NCI-H446 treated with DMSO at 0.1 percent for 48 hours (cell line): ENCODE measurements around the gene TSPAN5.

Experiments
- DNase-seq: peaks from one replicate; lab custom pipeline; 2025; lab: John Stamatoyannopoulos, UW

Gene TSPAN5

DNA sequence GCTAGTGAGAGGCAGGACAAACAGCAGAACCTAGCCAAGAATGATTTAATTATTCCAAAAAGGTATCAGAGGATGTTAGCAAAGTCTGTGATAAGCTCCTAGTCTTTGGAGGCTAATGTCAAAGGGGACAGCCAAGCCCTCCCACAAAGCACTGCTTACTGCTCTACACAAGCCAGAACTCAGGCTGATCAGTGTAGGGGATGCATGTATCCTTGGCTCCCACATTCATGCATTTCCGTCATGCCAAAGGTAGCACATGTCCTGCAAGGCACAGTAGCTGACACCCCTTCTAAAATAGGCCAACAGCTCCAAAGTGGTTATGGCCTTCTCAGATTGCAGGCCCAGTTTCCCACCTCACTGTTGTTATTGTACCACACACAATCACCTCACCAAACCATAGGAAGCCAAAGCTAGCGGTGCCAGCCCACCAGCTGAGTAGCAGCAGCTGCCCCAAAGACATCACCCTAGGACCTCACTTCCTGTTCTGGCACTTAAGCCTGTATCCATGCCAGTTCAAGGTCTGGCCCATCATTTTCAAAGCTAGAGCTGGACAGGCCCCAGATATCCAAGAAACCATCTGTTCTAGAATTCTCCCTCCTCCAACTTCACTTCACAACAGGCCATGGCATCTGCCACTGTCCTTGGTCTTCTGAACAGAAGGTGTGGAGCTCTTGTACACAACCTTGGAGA is 40.9 kb downstream of the TSPAN5 start:
- DNase-seq, result peak; percentile 95

DNA sequence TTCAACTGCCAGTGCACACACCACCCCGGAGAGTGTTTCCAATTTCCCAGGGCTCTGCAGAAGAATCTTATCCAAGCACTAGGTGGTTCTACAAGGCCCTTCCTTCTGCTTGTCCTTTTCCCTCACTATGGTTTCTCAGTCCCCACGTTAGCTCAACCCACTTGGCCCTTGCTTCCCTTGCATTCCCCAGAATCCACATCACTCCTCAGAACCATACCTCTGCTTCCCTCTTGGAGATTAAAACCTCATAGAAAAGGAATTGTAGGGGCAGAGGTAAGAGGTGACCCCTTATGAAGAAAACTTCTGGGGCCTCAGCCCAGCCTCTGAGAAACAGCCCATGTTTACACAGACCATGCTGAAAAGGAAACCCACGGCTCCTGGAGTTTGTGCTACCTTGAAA is 42.4 kb downstream of the TSPAN5 start:
- no peak for DNase-seq

DNA sequence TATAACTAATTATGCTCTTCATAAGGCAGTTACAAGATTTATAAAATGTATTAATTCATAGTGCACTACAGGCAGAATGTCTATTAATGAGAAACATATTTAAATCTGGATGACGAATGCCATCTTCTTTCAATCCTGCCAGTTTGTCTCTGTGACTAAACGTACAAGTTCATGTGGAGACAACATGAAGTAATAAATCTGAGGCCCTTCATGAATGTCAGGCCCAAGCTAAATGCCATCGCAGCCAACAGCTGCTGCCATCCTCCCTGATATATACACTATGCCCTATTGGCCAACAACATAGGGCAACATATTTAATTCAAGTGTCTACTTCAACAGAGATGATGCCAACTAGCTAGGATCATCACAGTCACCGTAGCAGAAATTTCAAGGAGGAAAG is 43.7 kb downstream of the TSPAN5 start:
- DNase-seq, result peak; percentile 17

DNA sequence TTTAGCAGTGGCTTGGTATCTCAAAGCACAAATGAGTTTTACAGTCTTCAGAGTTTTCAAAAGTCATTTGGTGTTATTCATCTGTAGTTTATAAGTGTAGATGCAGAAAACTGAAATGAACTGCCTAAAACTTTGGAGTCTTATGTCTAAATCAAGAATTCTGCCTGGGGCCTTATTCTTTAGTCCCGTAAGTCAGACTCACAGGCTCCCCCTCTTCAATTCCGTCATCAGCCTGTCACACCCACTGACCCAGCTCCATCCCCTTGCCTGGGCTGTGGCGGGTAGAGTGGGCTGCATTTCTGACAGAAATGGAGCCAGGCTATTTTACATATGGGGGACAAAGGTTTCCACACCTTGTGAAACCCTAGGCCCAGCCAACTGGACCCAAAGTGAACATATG is 44.3 kb downstream of the TSPAN5 start:
- DNase-seq, result no peak

DNA sequence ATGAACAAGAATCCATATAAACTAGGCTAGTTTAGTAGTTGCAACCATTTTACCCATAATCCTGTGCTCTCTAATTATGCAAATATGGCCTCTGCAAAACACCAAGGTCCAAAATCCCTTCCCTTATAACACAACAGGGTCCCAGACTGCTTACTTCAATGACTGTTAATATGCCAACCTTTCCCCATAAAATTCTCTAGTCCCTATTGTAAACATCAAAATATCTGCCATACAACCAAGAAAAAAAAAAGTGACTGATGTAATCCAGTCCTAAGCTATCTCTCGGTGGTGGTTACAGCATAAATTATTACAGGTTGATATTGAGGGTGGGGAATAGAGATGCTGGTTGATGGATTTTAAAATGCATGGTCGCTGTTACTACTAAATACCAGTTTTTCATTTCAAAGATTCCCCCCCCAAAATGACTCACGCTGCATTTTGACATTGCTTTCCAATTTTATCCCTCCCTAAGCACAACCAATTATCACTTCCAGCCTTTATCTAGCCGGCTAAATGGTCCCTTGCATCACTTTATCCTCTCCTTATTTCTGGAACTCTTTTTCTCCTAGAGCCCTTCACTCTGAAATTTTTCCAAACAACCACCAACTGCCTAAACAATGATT is 44.8 kb downstream of the TSPAN5 start:
- DNase-seq, result no peak

DNA sequence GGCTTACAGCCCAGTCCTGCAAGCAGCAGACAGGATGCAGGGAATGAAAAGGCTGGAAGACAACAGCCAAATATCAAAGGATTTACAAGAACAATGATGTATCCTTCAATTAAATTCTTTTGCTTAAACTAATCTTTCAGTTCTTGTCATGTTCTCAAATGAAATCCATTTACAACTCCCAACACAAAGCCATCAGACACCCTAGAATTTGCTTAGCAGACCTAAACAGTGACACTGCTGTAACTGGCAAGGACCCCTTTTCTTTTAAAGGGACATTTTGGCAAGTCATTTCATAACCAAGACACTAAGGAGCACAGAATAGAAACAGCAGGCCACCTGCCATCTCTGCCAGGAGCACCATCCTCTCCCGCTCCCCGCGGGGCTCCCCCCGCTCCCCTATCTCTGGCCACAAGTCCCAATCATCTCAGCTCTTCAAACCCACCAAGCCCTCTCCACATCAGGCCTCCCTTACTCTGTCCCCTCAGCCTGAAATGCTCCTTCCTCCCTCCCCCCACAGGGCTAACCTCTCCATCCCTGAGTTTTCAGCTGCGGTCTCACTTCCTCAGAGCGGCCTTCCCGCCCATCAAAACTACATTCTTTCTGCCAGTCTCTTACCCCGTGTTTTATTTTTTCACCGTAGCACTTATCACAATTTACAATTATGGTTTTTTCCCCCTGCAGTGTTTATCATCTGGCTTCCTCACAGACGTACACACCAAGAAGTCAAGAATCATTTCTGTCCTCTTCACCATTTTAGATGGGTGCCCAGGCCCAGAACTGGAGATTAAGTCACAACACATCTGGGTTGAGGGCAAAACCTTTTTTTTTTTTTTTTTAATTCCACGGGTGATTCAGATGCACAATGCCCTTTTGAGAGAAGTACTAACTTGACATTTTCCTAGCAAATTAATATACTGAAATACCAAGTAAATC is 45.8 kb downstream of the TSPAN5 start:
- DNase-seq, result no peak

DNA sequence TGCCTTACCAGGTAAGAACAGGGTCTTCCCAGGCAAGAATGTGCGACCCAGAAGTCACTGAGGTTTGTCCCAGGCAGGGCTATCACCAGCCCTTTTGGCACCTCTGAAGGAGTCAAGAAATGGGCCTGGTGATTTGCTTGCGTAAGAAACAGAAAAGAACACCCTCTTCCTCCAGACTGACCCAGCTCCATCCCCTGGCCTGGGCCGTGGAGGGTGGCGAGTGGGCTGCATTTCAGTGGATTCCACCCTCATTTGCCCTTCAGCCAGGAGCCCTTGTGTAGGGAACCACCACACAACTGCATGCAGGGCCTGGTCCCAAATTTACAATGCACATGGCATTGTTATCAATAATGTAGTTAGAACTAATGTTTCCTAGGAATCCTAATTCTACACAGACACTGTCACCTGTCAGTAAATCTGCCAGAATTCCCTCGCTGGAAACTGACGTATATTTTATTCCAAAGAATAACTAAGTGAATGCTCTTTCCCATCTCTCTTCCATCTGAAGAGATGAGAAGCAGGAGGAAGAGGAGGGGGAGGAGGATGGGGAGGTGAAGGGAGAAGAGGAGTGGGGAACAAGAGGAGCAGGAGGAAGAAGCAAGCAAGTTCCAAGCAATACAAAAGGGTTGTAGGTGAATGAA is 46.6 kb downstream of the TSPAN5 start:
- no peak for DNase-seq

DNA sequence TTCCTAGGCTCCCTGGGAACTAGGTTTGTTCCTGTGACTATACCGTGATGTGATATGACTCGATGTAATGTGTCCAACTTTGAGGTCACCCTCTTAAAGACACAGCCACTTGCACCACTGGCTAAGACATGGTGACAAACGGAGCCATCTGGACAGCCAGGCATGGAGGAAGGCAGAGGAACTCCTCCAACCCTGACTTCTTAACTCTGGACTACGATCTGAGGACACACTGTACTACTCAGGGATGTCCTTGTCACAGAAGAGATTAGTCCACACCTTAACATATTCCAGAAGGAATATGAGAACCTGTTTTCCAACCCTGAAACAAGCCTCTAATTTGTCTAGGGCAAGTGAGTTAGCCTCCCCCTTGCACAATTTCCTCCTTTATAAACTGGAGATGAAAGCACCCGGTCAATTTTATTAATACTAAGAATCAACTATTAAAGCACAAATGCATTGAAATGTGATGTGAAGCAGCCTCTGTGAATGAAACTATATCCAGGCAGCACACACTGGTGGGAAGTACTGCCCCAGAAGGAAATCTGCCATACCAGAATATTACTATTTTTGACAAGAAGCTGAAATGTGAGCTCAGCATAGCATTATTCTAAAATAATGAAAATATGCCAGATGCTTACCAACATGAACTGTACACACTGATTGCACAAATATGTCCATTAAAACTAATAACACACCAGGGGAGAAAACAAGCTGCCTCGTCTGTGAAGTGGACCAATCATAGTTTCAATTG is 47.3 kb downstream of the TSPAN5 start:
- DNase-seq, result no peak

DNA sequence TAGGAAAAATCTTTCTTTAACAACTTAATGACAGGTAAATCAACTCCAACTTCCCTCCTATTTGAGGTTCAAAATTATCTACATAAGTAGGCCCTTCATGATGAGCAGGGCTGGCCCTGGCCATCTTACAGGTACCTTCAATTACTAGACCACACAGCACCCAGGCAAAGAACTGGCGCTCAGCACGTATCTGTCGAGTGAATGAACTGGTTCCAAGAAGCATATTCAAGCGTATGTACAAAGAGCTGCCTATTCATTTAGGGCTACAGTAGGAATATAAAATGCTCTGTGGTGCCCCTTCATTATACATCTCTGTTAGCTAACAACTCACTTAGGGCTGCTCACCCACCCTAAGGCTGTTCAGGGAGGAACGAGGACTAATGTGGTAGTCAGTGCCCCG is 48.0 kb downstream of the TSPAN5 start:
- no peak for DNase-seq

DNA sequence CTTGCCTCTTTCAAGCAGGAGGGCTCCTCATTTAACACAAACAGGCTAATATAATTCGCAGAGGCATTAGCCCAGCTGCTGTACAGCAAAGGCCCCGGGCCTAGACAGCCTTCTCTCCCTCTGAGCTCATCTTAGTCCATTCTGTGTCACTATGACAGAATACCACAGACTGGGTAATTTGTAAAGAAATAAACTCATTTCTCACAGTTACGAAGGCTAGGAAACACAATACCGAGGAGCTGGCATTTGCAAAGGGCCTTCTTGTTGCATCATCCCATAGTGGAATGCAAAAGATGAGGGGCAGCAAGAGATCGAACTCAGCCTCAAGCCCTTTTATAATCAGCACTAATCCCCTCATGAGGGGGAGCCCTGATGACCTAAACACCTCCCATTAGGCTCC is 48.5 kb downstream of the TSPAN5 start:
- DNase-seq, result no peak

DNA sequence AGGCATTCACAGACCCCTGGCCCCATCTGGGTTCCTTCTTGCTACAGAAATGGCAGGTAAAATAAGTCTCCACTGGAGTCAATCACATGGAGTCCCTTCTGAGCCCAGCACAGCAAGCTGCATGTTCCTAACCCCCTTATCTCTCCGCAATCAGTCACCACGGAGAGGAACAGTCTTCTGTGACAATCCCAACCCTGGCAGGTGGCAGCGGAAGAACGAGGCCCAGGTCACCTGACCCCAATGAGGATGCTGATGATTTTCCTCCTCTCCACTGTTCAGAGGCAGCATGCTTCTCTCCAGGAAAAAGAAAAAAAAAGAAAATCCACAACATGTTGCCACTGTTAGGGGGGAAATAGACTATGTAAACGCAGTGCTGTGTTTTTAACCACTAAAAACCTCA is 50.1 kb downstream of the TSPAN5 start:
- DNase-seq, result no peak

DNA sequence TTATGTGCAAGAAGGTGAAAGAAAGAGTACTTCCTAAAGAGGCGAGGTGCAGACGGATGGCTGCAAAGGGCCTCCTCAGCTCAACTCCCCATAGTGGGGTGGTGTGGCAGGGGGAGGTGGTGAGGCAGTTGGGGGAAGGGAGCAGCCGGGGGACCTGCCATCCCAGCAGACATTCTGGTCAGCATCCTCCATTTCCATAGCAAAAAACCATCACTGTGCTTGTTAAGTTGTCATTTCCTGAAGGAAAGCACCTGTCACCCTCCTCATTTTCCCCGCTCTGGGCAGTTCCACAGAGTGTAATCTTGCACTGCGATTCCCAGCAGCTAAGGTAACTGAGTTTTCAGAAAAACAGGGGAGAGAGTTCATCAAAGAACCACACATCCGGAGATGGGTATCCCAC is 51.5 kb downstream of the TSPAN5 start:
- no peak for DNase-seq

DNA sequence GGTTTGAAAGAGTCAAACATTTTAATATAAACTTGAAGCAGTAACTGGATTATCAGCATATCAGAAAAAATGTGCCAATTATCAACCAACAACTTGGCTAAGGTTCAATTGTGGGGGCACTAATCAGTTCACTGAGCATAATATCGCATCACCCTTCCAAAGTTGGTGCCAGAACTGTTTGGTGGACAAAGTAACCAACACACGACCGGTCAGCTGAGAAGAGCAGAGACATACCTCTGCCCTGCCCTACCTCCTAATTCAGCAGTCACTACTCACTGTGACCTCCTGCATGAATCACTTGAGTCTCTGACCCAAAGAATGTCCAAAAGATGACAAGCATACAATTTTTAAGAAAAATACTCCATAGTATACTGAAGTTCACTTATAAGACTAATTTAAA is 53.2 kb downstream of the TSPAN5 start:
- no peak for DNase-seq

DNA sequence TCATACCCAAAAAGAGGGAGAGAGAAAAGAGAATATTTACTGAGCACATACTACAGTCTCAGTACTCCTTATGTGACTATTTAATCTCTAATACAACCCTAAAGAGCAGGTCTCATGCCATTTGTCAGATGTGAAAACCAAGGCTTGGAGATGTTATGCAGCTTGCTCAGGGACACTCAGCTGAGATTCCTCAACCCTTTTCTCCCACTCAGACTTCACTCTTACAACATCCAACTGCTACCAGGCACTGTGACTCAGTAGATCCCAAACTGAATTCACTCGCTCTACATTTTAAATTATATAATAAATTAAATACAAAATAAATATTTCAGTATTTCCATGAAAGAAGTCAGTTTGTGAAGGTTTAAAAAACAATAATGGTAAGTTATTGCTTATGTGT is 53.7 kb downstream of the TSPAN5 start:
- DNase-seq, result no peak

DNA sequence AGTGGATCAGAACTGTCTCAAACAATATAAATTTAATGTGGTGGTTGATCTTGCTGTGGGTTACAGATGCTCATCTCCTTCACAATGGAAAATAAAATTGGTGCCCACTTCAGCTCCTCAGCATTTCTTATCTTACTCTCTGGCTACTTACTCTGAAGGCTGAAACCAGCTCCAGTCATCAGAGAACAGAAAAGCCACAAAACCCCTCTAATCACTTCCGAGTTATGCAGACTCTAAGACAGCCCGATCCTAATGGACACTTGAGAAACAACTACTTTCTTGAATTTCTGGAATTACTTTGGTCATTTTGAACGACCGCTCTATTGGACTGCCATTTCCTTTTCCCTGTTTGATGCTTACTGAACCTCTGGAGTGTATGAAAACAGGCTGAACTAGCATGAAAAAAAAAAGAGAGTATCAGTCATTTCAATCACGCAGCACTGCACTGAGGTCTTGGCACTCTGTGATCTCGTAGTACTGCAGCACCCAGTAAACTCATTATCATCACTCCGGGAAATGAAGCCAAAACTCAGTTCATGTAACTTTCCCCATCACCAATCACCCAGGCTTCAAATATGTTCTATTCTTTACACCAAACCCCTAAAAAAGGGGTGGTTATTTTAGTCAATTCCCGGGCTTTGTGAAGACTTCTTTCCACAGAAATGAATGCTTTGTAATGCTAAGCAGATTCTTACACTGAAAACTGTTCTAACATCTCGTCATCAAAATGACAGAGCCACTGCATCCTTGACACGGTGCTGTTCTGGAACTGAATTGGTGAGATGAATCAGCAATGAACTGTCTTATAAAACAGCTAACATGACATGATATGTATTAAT is 54.5 kb downstream of the TSPAN5 start:
- DNase-seq, result no peak

DNA sequence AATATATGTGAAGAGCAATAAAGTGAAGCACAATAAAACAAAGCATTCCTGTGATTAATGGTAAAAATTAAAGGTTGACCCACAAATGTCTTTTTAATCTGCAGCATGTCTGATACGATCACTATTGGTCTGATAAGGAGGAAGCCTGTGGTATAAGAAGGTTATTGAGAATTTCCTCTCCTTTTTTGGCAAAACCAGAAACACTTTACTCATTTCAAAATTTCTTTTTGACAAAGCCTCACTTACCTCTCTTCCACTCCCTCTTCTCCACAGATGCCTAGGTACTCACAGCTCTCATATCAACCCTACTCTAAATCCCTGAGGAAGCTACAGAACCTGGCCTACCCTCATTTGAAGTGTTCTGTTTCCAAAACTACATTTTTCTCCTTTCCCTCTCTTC is 56.1 kb downstream of the TSPAN5 start:
- DNase-seq, result no peak

DNA sequence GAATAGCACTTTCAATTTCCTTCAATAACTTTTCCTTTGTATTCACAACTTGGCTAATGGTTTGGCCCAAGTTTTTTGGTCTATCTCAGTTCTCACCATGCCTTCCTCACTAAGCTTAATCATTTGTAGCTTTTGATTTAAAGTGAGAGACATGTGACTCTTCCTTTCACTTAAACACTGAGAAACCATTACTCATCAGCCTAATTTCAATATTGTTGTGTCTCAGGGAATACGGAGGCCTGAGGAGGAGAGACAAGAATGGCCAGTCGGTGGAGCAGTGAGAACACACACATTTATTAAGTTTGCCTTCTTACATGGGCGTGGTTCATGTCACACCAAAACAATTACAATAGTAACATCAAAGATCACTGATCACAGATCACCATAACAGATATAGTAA is 56.7 kb downstream of the TSPAN5 start:
- DNase-seq, result no peak

DNA sequence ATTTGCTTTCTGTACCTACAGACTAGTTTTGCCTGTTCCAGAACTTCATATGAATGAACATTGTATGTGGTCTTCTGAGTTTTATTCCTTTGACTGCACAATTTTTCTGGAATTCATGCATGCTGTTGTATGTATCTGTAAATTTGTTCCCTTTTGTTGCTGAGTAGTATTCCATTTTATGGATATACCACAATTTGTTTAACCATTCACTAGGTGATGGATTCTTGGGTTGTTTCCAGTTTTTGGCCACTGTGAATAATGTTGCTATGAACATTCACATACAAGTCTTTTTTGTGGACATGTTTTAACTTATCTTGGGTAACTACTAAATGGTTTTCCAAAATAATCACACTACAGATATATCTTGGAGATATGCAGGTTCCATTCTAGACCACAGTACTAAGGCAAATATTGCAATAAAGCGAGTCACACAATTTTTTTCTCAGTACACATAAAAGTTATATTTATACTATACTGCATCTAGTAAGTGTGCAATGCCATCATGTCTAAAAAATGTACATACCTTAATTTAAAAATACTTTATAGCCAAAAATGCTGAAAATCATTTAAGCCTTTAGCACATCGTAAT is 58.7 kb downstream of the TSPAN5 start:
- DNase-seq, result no peak

DNA sequence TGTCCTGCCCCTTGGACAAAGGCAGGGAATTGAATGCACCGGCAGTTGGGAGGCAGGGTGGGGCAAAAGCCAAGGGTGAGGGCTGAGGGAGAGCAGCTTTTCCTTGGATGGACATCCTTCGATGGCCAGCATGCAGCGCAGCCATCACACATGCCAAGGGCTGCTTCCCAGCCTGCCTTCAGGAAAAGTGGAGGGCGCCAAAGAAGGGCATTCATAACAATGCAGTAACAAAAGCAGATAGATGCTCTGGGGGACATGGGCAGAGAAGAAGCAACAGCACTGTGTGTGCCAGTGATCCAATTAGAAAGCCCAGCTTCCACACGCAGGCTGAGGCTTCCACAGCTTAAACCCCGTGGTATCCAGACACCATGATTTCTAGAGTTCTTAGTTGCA is 71.5 kb downstream of the TSPAN5 start:
- DNase-seq, result no peak

DNA sequence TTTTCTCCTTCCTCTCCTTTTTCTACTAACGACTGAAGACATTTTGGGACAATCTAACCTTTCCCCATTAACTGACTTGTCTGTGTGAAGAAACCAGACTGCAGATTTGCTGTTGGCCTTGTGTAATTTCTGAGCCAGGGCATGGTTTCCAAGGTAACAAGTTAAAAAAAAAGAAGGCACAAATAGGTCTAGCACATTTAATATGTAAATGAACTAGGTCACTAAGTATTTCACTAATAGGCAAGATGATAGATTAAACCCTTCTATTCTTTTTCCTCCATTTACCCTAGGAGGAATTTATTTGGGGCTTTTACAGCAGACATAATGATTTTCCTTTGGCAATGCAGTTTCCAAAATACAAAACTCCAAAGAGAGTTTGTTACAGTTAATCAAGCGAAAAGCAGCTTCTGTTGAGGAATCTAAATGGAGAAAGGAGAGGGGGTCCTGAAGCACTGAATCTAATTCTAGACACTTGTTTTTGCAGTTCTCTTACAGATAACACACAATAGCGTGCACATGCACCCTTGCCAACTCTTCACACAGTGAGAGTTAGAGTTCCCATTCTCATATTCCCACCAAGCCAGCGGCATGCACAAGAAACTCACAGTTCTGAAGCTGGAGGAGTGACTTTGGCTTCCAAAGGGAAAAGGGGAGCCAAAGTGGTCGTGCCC is 72.0 kb downstream of the TSPAN5 start:
- DNase-seq, result no peak
